Panc1 (cell line): ENCODE data around the gene SOBP. TPM values are rescaled to one million over a fixed set of nuclear protein-coding genes. Genes with fewer than 3 reads are reported as not detected.

Experiments used
- ATAC-seq: fragments of 200-7000 bp; cut with Tn5 transposase; 2 replicates; pipeline ENCODE4 v1.9.1; 2020; ENCODE audit warnings: mild to moderate bottlenecking, moderate library complexity
- BruUV-seq: library from RNA; stranded (reverse); fragments of 400-500 nt; replicated peaks from 2 replicates; lab custom pipeline; 2021; lab: Mats Ljungman, UMichigan
- CTCF ChIA-PET: fragments of 300-600 bp; sonication (Branson Sonifier 250); formaldehyde crosslinking; loops from one replicate; lab custom pipeline; 2022; ENCODE audit warnings: antibody characterized with exemption; lab: Charles Lee
- POLR2A ChIA-PET: fragments of 300-600 bp; sonication (Branson Sonifier 250); formaldehyde crosslinking; loops from one replicate; lab custom pipeline; 2022; ENCODE audit warnings: antibody characterized with exemption; lab: Charles Lee
- DNase-seq: peaks from one replicate; pipeline ENCODE4 v3.0.0-alpha.2; 2010; ENCODE audit warnings: low read depth, low spot score
- H3K27ac ChIP-seq: 2 replicates; pipeline ENCODE4 v1.5.1; 2011; ENCODE audit warnings: mild to moderate bottlenecking, low read length, inconsistent platforms
- H3K27me3 ChIP-seq: fragments of 200-500 bp; sonication (Bioruptor generic); 2 replicates; pipeline ENCODE4 v1.6.0; 2014; ENCODE audit warnings: low read length, inconsistent platforms; ENCODE audit not compliant: control insufficient read depth, insufficient read depth
- H3K36me3 ChIP-seq: fragments of 200-500 bp; sonication (Bioruptor generic); 2 replicates; pipeline ENCODE4 v1.5.1; 2014; ENCODE audit warnings: inconsistent platforms, mild to moderate bottlenecking, low read length, moderate library complexity; ENCODE audit not compliant: control insufficient read depth, insufficient read depth
- H3K4me1 ChIP-seq: 2 replicates; pipeline ENCODE4 v1.5.1; 2011; ENCODE audit warnings: inconsistent platforms, mild to moderate bottlenecking, low read length, moderate library complexity; ENCODE audit not compliant: control insufficient read depth, insufficient read depth
- H3K4me3 ChIP-seq, 2 experiments: 2 replicates each; pipeline ENCODE4 v1.5.1; 2011 to 2012; ENCODE audit warnings: low read depth in 2 of 2, low read length in 2 of 2, mild to moderate bottlenecking in 2 of 2, inconsistent platforms in 1 of 2, moderate library complexity in 1 of 2
- H3K9me3 ChIP-seq: fragments of 200-500 bp; sonication (Bioruptor generic); 2 replicates; pipeline ENCODE4 v1.5.1; 2014; ENCODE audit warnings: low read depth, mild to moderate bottlenecking, inconsistent platforms, low read length, moderate library complexity; ENCODE audit not compliant: control insufficient read depth, insufficient read depth
- POLR2AphosphoS5 ChIP-seq: IDR thresholded peaks from 2 replicates; pipeline ENCODE4 v1.6.1; 2012; ENCODE audit warnings: mild to moderate bottlenecking, low read depth, low read length, moderate library complexity
- SIN3A ChIP-seq: IDR thresholded peaks from 2 replicates; pipeline ENCODE4 v1.6.1; 2012; ENCODE audit warnings: low read depth, mild to moderate bottlenecking, low read length, moderate library complexity, borderline replicate concordance; ENCODE audit not compliant: insufficient read depth
- TCF7L2 ChIP-seq: IDR thresholded peaks from 2 replicates; pipeline ENCODE4 v1.6.1; 2011; ENCODE audit warnings: mild to moderate bottlenecking, low read depth, low read length, inconsistent platforms
- in situ Hi-C: cut with HindIII; loops from 2 replicates; pipeline ENCODE4 v1.10.0; 2016; ENCODE audit warnings: low sequenced_read_pairs, low pct_unique_long_range_greater_than_20kb
- intact Hi-C: fragments of 100-400 bp; cut with micrococcal nuclease; formaldehyde crosslinking; loops from one replicate; pipeline ENCODE4 v1.10.0; 2022; ENCODE audit not compliant: unreplicated experiment
- total RNA-seq: library from RNA; stranded (reverse); gene quantifications from one replicate; pipeline ENCODE4 v1.2.1, GENCODE V29; 2021; ENCODE audit not compliant: unreplicated experiment
- TF ChIP-seq, protein P1 (sequence below): fragments of 450-650 bp; IDR thresholded peaks from 2 replicates; pipeline ENCODE4 v1.5.1; 2017; ENCODE audit warnings: mild to moderate bottlenecking
- TF ChIP-seq, protein P2 (sequence below), 2 experiments: IDR thresholded peaks; 2 replicates each; pipeline ENCODE4 v1.6.1; 2011 to 2012; ENCODE audit warnings: low read depth in 2 of 2, control low read depth in 1 of 2, low read length in 1 of 2, mild to moderate bottlenecking in 1 of 2, moderate library complexity in 1 of 2; ENCODE audit not compliant: insufficient read depth in 1 of 2

The SOBP gene
- total RNA-seq, 1 experiment from 2014 or later: 9.0 TPM

DNA sequence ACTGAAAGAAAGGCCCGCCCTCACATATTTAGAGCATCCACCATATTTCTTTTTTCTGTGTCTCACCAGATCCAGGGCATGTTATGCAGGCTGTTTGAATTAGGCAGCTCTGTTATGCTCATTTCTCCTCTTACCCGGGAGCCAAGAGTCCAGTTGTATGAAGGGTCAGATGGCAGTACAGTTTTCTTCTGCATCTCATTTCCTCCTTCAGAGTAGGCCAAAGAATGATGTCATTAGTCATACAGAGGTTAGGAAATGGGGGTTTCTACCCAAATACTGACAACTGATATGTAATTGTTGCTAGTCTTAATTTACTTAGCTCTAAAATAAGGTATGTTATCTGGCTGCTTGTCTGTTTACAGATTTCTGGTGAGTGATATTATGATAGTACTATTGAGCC is 130.8 kb downstream of the SOBP start:
- Histone ChIP-seq H3K27me3 (no peaks in the 10 kb centered on the region), H3K4me3 (no peak overlapping the region), H3K9me3 (no peaks in the 10 kb centered on the region), H3K27ac (no peak overlapping the region), H3K4me1 (no peaks in the 10 kb centered on the region), H3K36me3 (no peaks in the 10 kb centered on the region)
- ChIA-PET CTCF (no interaction called here), POLR2A (no interaction called here)
- intact Hi-C loops: no loop called here
- TF ChIP-seq TCF7L2 (no peak), POLR2AphosphoS5 (no peak), SIN3A (no peak)
- TF ChIP-seq, protein P1, sequence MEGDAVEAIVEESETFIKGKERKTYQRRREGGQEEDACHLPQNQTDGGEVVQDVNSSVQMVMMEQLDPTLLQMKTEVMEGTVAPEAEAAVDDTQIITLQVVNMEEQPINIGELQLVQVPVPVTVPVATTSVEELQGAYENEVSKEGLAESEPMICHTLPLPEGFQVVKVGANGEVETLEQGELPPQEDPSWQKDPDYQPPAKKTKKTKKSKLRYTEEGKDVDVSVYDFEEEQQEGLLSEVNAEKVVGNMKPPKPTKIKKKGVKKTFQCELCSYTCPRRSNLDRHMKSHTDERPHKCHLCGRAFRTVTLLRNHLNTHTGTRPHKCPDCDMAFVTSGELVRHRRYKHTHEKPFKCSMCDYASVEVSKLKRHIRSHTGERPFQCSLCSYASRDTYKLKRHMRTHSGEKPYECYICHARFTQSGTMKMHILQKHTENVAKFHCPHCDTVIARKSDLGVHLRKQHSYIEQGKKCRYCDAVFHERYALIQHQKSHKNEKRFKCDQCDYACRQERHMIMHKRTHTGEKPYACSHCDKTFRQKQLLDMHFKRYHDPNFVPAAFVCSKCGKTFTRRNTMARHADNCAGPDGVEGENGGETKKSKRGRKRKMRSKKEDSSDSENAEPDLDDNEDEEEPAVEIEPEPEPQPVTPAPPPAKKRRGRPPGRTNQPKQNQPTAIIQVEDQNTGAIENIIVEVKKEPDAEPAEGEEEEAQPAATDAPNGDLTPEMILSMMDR: no peak
- TF ChIP-seq, protein P2, sequence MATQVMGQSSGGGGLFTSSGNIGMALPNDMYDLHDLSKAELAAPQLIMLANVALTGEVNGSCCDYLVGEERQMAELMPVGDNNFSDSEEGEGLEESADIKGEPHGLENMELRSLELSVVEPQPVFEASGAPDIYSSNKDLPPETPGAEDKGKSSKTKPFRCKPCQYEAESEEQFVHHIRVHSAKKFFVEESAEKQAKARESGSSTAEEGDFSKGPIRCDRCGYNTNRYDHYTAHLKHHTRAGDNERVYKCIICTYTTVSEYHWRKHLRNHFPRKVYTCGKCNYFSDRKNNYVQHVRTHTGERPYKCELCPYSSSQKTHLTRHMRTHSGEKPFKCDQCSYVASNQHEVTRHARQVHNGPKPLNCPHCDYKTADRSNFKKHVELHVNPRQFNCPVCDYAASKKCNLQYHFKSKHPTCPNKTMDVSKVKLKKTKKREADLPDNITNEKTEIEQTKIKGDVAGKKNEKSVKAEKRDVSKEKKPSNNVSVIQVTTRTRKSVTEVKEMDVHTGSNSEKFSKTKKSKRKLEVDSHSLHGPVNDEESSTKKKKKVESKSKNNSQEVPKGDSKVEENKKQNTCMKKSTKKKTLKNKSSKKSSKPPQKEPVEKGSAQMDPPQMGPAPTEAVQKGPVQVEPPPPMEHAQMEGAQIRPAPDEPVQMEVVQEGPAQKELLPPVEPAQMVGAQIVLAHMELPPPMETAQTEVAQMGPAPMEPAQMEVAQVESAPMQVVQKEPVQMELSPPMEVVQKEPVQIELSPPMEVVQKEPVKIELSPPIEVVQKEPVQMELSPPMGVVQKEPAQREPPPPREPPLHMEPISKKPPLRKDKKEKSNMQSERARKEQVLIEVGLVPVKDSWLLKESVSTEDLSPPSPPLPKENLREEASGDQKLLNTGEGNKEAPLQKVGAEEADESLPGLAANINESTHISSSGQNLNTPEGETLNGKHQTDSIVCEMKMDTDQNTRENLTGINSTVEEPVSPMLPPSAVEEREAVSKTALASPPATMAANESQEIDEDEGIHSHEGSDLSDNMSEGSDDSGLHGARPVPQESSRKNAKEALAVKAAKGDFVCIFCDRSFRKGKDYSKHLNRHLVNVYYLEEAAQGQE (IDR thresholded peaks at IDR 0.05; ENCODE audit: insufficient read depth in 1 of 2, low read depth in 2 of 2, low read length in 1 of 2): no peak
- DNase-seq: no peak
- BruUV-seq: no TSS peak
- no peak for ATAC-seq
- in situ Hi-C loops: no loop called here

DNA sequence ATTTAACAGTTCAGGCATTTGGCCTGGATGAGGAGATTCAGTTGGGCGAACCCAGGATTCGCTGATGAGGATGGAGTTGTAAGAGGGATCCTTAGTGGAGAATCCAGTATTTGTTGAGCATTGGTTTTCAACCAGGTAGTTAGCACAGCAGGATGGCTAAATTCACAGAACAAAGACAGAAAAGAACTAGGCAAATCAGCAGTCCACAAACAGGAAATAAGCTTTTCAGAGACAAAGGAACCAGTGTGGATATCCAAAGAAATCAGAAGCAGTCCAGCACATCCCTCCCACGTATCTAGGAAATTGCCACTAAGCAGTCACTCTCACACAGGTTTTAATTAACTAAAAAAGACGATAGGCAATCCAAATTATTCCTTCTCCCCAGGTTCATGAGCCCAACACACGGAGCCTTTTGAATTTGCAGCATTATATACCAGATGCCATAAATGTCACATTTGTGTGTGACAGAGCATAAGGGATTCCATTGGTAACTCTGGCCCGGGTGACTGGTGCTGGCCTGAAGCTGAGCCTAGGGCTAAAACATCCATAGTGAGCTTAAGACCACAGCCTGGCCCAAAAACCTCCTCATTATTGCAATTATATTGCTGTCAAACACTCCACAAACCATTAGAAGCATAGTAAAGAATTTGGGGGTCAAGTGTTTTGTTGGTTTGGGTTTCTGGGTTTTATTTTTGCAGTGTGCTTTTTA is 131.5 kb downstream of the SOBP start:
- DNase-seq (no peak), ATAC-seq (no peak)
- no peaks in the 10 kb centered on the region for H3K9me3 ChIP-seq

More for the DNA sequence above, 131.5 kb downstream of the SOBP start:
- ChIA-PET POLR2A (no interaction called here), CTCF (no interaction called here)
- TF ChIP-seq, protein P2 (IDR thresholded peaks at IDR 0.05; ENCODE audit: insufficient read depth in 1 of 2, low read depth in 2 of 2, low read length in 1 of 2): no peak
- TF ChIP-seq, protein P1: no peak
- TF ChIP-seq TCF7L2: no peak
- TF ChIP-seq POLR2AphosphoS5: no peak
- no peak for TF ChIP-seq SIN3A
- H3K4me1 ChIP-seq: no peaks in the 10 kb centered on the region
- H3K27me3 ChIP-seq: no peaks in the 10 kb centered on the region
- no TSS peak for BruUV-seq
- H3K4me3 ChIP-seq: no peak overlapping the region
- intact Hi-C loops: no loop called here
- H3K27ac ChIP-seq: no peak overlapping the region
- no peaks in the 10 kb centered on the region for H3K36me3 ChIP-seq
- in situ Hi-C loops: no loop called here
